HG03558 (cell line): ENCODE measurements around the gene GSTM1.
A peak's percentile ranks its signal among the peaks of the same experiment; 100 is the strongest.

Experiments
- ATAC-seq: cut with Tn5 transposase; IDR thresholded peaks from one replicate; pipeline ENCODE4 v1.9.1; 2021; ENCODE audit warnings: moderate number of reproducible peaks; ENCODE audit not compliant: unreplicated experiment; ENCODE audit errors: extremely low read depth

GSTM1 gene

DNA sequence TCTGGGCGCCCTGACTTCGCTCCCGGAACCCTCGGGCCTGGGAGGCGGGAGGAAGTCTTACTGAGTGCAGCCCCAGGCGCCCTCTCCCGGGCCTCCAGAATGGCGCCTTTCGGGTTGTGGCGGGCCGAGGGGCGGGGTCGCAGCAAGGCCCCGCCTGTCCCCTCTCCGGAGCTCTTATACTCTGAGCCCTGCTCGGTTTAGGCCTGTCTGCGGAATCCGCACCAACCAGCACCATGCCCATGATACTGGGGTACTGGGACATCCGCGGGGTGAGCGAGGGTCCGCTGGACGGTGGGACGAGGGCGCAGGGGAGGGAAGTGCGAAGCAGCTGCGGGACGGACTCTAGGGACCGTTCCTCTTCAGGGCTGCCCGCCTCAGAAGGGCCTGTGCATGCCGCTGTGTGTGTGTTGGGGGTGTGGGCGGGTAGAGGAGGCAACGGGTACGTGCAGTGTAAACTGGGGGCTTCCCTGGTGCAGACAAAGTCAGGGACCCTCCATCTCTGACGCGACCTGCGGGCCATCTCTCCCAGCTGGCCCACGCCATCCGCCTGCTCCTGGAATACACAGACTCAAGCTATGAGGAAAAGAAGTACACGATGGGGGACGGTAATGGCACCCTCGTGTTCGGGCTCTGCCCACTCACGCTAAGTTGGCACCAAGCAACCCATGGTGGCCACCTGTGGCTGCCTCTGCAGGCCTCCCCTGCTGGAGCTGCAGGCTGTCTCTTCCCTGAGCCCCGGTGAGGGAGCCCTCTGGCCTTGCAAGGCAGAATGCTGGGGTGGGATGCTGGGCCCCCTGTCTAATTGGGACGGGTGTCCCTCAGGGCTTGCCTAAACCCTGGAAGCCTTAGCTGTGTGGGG lies at the start of gene GSTM1:
GSTM1 (plus strand) TSS at position 177 of the 859 bp plus-strand sequence; CDS start at position 234, 57 bp downstream.
- ATAC-seq = no peak

DNA sequence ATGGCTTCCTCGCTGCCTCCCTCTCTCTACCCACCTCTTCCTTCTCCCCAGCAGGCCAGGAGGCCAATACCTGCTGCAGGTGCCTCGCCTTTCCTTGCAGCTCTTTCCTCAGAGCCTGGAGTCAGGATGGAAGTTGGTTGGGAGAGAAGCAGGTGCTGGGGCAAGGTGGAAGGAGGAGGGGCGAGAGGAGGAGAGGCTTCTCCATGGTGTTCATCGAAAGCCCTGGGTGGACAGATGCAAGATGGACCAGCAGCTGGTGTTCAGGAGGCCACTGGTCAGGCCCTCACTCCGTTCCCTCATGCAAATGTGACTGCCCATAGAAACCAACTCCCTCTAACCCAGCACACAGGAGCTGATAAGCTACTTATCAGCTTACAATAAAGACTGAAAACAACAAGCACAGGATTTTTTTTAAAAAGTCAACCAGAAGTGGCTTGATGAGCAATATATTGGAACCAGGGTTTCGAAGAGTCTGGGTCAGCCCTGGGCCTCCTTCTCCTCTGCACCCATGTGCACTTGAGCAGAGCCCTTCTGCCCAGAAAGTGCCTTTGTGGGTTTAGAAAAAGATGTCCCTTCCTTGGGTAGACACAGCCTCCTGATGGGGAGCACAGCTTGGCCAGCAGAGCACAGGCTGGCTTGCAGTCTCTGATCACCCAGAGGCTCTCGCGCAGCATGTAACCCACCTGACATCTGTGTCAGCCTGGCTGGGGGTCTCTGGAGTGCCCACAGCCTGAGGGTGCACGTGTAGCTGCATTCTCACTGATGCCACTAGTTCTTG lies 48.4 kb upstream of the GSTM1 start:
- no peak for ATAC-seq

DNA sequence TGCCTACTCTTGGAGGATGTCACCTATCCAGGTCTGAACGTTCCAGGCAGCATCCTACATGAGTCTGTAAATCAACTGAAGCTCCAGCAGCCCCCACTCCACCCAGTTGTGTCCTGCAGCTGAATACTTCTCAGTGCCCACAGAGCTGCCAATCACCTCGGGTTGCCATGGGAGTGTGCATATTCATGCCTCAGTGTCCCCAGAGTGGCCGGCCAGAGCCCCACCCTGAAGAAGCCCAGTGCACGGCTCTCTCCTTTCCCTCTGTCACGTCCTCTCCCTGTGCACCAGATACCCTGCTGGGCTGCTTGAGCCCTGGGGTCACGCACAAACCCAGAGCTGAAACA lies 47.8 kb upstream of the GSTM1 start:
- no peak for ATAC-seq

DNA sequence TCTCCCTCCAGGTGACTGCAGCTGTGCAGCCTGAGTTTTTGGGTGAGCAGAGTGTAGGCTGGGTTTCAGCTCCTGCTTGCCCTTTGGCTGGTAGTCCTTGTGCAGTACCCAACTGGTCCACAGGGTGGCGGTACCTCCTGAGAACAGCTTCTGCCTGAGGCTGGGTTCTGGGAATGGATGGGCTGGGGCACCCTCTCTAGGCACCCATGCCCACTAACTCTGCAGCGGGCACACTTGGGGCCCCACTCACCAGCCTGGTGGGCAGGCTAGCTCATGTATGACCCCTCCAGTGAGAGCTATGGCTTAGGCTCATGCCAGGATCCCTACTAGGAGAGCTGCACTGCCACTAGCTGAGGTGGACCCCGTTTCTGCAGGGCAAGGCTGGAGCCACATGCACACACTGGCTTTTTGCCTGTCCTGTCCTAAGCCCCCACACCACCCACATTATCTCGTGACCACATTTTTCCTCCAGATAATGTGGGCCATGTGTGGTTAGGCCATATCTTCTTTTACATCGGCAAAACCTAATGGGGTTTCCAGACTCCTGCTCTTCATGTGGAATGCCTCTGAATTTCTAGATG lies 47.2 kb upstream of the GSTM1 start:
- no peak for ATAC-seq

DNA sequence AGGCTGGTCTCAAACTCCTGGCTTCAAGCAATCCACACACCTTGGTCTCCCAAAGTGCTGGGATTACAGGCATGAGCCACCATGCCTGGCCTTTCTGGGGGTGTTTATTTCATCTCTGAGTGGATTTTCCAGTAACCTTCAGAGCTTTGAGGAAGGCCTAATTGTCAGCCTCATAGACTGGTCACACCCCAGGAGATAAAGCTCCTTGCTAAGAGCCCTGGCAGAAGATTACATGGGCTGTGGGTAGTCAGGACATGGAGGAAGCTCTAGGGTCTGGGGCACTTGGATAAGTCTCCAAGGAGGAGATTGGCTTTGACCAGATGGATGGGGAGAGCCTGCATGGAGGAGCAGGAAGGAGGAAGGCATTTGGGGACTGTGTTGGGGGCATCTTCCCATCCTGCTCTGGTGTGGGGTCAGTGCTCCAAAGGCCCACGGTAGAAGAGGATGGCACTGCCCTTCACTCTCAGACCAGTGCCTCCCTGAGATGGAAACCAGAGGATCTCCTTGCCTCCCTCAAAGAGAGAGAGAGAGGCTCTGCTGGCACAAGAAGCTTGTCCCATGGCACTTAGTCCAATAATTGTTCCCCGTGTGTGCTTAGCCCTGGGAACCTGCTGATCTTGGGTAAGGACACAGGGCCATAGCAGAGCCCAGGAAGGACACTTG lies 46.4 kb upstream of the GSTM1 start:
- ATAC-seq = no peak

DNA sequence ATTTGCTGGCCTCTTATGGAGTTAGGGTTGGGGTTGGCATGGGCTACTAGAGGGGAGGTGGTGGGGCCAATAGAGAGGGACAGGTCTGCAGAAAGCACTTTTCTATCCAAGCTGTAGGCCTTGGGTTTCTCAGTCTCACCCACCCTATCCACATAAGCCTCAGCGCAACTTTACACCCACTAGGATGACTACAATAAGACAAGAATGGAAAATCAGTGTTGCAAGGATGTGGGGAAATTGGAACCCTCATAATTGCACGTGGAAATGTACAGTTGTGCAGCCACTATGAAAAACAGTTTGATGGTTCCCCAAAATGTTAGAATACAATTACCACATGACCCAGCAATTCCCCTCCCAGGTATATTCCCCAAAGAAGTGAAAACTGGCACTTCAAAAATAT lies 45.8 kb upstream of the GSTM1 start:
- ATAC-seq = no peak

DNA sequence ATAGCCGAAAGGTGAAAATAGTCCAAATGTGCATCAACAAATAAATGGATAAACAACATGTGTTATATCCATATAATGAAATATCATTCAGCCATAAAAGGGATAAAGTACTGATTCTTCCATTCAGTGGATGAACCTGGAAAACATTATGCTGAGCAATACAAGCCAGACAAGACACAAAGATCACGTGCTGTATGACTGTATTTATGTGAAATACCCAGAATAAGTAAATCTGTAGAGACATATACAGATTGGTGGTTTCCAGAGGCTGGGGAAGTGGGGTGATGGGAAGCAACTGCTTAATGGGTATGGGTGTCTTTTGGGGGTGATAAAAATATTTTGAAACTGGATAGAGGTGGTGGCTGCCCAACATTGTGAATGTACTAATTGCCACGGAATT lies 45.0 kb upstream of the GSTM1 start:
- no peak for ATAC-seq

DNA sequence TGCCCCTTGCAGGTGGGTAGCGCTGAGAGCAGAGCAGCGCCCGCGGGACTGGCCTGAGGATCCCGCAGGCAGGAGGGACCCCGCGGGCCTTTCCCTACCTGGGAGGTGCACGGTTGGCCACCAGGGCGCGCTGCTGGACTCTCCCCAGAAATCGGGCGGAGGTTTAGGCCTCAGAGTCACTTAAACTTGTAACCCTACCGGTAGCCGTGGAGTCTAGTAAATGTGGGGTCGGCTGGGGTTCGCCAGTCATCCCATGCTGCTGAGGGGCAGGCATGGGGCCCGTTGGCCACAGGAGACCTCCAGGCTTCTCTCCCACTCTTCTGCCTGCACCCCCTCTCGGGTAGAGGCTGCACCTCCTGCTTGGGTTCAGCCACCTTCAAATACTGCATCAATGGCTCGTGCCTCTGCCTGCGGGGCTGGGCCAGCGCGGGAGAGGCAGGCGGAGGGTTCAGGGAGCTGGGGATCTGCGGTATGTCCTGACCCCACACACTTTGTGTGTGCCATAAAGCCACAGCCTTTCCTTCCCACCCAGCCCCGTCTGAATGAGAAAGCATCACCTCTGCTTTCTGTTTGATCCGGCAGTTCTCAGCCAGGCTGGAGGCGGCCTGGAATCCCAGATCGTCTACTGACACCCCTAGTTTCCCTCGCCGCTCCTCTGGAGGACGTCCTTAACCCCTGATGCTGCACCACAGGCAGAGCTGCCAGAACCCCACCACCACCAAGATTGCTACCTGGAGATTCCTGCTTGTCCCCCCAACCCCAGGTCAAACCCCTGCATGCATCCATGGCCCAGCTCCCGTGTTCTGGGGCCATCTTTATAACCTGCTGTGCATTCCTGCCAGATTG lies 44.0 kb upstream of the GSTM1 start:
- ATAC-seq = peak; percentile 60

DNA sequence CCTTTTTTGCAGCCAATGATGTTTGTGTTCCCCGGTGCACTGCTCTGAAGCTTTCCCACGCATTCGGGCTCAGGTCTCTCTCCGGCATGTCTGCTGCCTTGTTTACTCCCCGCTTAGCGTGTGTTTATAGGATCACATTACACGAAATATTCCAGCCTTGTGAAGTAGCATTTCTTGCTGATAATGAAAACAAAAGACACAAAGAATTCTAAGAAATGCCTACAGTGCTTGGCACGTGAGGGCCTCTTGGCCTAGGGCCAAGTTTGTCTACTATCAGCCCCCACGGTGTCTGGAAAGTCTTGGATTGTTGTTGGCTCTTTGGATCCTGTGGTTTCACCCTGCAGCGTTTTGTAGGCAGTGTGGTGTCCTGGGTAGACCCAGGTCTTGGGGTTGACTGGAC lies 42.9 kb upstream of the GSTM1 start:
- ATAC-seq = no peak

DNA sequence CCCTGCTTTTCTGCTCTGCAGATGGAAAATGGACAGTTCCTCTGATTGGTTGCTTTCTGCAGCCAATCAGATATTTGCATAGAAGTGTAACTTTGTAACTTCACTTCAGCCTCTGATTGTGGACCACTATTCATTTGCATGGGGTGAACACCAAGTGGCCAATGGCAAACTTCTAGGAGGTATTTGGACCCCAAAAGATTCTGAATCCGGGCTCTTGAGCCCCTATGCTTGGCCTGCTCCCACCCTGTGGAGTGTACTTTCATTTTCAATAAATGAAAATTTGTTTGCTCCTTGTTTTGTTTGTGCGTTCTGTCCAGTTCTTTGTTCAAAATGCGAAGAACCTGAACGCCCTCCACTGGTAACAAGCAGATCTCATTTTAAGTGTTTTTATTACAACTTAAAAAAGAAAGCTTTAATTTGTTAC lies 38.1 kb upstream of the GSTM1 start:
- no peak for ATAC-seq

DNA sequence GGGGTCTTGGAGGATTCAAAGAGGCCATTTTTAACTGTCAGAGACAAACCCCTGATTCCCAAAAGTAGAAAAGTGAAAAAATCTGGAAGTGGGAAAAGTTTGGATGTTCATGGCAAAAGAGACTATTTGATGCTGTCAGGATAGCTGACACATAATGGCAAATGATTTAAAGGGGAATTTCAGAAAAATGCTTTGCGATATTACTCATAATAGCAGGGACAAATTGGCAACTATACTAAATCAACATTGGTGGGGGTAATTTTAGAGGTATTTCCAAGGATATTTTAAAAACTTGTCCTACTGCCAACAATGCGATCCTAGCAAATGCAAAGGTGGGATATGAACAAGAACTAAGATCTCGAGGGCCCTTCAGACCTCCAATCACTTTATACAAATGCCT lies 37.0 kb upstream of the GSTM1 start:
- ATAC-seq = no peak

DNA sequence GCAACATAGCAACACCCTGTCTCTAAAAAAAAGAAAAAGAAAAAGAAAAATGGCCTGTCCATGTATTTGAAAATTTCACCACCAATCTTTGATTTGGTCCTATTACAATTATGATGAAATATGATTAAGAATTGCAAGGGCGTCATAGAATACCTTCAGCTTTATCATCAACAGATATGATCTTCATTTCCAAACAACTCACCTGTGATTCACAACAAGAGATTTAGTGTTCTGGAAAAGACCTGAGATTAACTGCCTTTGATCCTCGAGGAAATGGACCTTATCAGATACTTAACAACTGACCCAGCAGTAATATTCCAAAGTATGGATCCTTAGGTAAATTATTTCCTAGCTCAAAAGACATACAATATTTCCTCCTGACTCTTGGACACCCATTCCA lies 35.2 kb upstream of the GSTM1 start:
- ATAC-seq = no peak

DNA sequence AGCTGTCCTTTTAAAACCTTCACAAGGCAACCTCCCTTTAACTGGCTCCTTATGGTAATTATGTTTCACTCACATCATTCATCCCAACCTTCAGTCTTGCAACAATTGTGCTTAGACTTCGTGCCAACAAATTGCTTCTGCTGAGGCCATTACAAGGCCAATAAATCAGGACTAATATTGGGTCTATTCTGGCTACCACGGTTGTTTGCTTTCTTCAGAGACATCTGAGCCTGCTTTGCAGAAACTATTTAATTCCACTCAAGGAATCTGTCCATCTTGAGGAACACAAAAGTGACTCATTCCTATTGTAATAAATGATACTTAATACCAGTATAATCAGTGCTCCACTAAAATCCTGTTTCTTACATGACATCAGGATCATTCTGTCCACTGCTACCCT lies 34.3 kb upstream of the GSTM1 start:
- ATAC-seq = no peak

DNA sequence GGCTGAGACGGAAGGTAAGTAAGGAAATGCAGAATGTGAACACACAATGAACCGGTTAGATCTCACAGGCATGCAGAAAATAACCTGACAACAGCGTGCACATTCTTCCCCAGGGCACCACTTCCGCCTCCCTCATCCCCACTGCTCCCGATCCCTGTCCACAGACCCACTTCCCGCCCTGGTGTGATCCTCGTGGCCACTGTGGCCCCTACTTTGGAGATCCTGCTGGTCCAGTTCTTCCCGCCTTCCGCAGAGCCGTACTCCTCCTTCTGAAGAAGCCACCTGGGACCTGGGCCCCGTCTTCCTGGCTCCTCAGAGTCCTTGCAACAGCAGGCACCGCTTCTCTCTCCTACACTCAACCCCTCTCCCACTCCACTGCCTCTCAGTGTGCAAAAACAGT lies 33.1 kb upstream of the GSTM1 start:
- ATAC-seq = no peak

DNA sequence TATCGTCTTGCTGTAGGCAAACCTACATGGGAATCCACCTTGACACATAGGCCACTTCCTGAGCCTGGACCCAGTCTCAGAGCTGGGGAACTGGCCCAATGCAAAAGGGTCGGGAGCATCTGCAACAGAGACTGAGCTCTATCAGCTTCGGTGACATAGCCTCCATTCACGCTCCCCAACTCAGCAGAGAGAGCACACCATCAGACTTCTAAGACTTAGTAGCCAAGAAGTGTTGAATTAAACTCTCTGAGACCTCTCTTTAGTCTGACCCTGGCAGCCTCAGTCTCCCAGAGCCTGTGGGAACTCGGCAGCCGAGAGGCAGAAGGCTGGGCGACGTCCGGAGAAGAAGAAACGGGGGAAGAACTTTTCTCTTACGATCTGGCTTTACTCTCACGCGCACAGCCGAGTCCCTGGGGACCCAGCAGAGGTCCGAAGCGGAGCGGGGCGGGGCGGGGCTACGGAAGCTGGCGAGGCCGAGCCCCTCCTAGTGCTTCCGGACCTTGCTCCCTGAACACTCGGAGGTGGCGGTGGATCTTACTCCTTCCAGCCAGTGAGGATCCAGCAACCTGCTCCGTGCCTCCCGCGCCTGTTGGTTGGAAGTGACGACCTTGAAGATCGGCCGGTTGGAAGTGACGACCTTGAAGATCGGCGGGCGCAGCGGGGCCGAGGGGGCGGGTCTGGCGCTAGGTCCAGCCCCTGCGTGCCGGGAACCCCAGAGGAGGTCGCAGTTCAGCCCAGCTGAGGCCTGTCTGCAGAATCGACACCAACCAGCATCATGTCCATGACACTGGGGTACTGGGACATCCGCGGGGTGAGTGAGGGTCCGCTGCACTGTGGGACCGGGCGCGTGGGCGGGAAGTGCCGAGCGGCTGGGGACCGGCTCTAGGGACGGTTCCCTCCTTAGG lies 31.8 kb upstream of the GSTM1 start, which contains the start of gene GSTM4:
GSTM4 (plus strand) TSS at position 485 of the 905 bp plus-strand sequence; CDS start at position 776, 291 bp downstream.
- ATAC-seq = peak; percentile 38

DNA sequence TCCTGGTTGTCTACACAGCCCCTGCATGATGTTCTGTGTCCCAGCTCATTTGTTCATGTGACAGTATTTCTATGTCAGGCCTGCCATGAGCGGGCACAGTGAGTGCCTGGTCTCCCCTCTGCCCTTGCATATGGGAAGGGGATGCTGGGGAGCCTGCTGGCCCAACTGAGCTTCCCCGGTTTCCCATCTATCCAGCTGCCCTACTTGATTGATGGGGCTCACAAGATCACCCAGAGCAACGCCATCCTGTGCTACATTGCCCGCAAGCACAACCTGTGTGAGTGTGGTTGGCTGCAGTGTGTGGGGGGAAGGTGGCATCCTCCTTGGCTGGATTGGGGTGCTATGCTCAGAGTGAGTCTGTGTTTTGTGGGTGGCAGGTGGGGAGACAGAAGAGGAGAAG lies 30.2 kb upstream of the GSTM1 start:
- ATAC-seq = no peak

DNA sequence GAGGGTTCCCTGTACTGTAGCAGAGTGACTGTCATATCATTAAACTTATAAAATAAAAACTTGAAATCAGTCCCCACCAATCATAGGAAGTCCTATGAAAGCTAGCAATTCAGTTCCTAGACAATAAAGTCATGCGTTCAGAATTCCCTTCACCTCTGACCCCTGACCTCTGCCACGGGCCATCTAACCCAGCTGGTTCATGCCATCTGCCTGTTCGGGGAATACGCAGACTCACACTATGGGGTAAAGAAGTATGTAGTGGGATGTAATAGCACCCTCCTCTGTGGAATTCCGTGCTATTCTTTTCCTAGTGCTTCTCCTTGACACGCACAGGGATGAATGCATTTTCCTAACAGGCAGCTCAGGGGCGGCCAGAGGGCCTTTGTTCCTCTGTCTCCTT lies 29.6 kb upstream of the GSTM1 start:
- no peak for ATAC-seq

DNA sequence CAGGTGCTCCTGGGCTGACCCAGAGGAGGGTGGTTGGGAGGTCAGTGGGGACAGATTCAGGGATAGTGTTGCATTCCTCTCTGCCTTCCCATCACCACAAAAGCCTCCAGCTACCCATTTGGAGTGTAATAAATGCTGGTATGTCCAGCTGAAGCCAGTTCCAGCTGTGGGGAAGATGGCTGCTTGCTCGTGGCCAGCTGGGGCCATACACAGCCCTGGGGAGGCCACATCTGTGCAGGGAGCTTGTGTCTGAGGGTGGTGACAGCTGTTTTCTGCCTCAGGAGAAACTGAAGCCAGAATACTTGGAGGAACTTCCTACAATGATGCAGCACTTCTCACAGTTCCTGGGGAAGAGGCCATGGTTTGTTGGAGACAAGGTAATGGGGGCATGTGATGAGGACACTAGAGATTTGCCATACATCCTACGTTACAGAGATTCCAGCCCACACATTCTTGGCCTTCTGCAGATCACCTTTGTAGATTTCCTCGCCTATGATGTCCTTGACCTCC lies 29.0 kb upstream of the GSTM1 start:
- no peak for ATAC-seq

DNA sequence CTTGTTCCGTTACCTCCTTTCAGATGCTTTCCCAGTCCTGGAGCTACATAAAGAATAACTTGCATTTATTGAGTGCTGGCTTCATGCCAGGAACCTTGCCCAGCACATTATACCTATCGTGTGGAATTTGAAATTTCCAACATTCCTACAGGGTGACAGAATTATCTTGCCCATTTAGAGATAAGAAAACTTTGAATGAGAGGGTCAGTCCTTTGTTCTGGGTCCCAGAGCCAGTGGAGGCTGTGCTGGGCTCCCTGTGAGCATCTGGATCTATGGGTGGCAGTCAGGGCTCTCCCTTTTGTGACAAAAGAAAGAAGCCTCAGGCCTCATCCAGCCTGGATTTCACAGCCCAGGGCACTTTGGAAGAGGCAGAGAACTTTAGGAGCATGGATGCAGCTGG lies 28.5 kb upstream of the GSTM1 start:
- no peak for ATAC-seq
